OCI-LY3 (cell line): ENCODE results near the gene VGLL4.
"Not testable (repeated sequence)": the region's sequence is repeated elsewhere in the genome, so short reads cannot be mapped to it uniquely, and the experiment has no call there.

Experiments used
- H2AFZ ChIP-seq: fragments of 200-600, 300-600 bp; shearing (Covaris generic); 2 replicates; pipeline ENCODE4 v1.6.0; 2014; ENCODE audit warnings: antibody characterized with exemption, low read depth, low read length
- H3K27ac ChIP-seq: fragments of 200-600, 300-600 bp; sonication (generic); 2 replicates; pipeline ENCODE4 v1.5.1; 2014; ENCODE audit warnings: mild to moderate bottlenecking, low read length, moderate library complexity, mixed read lengths
- H3K27me3 ChIP-seq: fragments of 200-600, 300-600 bp; sonication (generic); 2 replicates; pipeline ENCODE4 v1.6.1; 2014; ENCODE audit warnings: low read depth, low read length, mixed read lengths
- H3K36me3 ChIP-seq: fragments of 200-600, 300-600 bp; sonication (generic); replicated peaks from 2 replicates; pipeline ENCODE3; 2014; ENCODE audit warnings: low read depth, low read length, mixed read lengths
- H3K4me1 ChIP-seq: fragments of 300-600, 200-600 bp; sonication (generic); 2 replicates; pipeline ENCODE4 v1.6.1; 2014; ENCODE audit warnings: low read length, mixed read lengths
- H3K4me2 ChIP-seq: fragments of 200-600, 300-600 bp; sonication (generic); 2 replicates; pipeline ENCODE4 v1.6.1; 2014; ENCODE audit warnings: low read length, mixed read lengths
- H3K4me3 ChIP-seq: fragments of 300-600, 200-600 bp; sonication (generic); 2 replicates; pipeline ENCODE4 v1.5.1; 2014; ENCODE audit warnings: antibody characterized with exemption, mild to moderate bottlenecking, low read length, moderate library complexity
- H3K79me2 ChIP-seq: fragments of 300-600, 200-600 bp; shearing (Covaris generic); 2 replicates; pipeline ENCODE4 v1.6.1; 2014; ENCODE audit warnings: mild to moderate bottlenecking, low read length, mixed read lengths
- H3K9ac ChIP-seq: fragments of 300-600, 200-600 bp; shearing (Covaris generic); 2 replicates; pipeline ENCODE4 v1.6.0; 2014; ENCODE audit warnings: mild to moderate bottlenecking, low read length, moderate library complexity
- H3K9me3 ChIP-seq: fragments of 200-600, 300-600 bp; shearing (Covaris generic); 2 replicates; pipeline ENCODE4 v1.6.1; 2014; ENCODE audit warnings: low read length, mixed read lengths; ENCODE audit not compliant: insufficient read depth
- H4K20me1 ChIP-seq: fragments of 200-600, 300-600 bp; sonication (generic); 2 replicates; pipeline ENCODE4 v1.6.1; 2016; ENCODE audit warnings: low read length, mixed read lengths; ENCODE audit not compliant: insufficient read depth
- CTCF ChIP-seq: fragments of 200-600, 300-600 bp; sonication (generic); IDR thresholded peaks from 2 replicates; pipeline ENCODE4 v1.5.1; 2014; ENCODE audit warnings: antibody characterized with exemption, low read length, low read depth
- EZH2phosphoT487 ChIP-seq: fragments of 200-600 bp; shearing (Covaris generic); IDR thresholded peaks from 2 replicates; pipeline ENCODE4 v1.6.1; 2018; ENCODE audit warnings: antibody characterized with exemption, mixed run types, low read depth

VGLL4 gene

GRCh38 chr3:11529281-11529680, 114.4 kb downstream of the VGLL4 start:
- no peaks in the 10 kb centered on the region for H3K36me3 ChIP-seq
- no peak overlapping the region for H3K4me2 ChIP-seq
- H3K4me3 ChIP-seq, result no peak overlapping the region
- H3K27me3 ChIP-seq, result no peaks in the 10 kb centered on the region
- no peaks in the 10 kb centered on the region for H4K20me1 ChIP-seq
- no peak overlapping the region for H3K9ac ChIP-seq
- H3K4me1 ChIP-seq, result no peaks in the 10 kb centered on the region
- no peak for TF ChIP-seq EZH2phosphoT487
- no peak overlapping the region for H2AFZ ChIP-seq
- H3K27ac ChIP-seq, result no peak overlapping the region
- H3K9me3 ChIP-seq, result no peaks in the 10 kb centered on the region
- H3K79me2 ChIP-seq, result no peaks in the 10 kb centered on the region

- not testable (repeated sequence) for H2AFZ ChIP-seq, H3K27me3 ChIP-seq, H3K9ac ChIP-seq, H3K36me3 ChIP-seq, H3K4me1 ChIP-seq, H3K4me3 ChIP-seq, H3K9me3 ChIP-seq, H3K27ac ChIP-seq, H4K20me1 ChIP-seq, H3K79me2 ChIP-seq, H3K4me2 ChIP-seq
Observed at GRCh38 chr3:11526121-11526520, 117.6 kb downstream of the VGLL4 start.

DNA sequence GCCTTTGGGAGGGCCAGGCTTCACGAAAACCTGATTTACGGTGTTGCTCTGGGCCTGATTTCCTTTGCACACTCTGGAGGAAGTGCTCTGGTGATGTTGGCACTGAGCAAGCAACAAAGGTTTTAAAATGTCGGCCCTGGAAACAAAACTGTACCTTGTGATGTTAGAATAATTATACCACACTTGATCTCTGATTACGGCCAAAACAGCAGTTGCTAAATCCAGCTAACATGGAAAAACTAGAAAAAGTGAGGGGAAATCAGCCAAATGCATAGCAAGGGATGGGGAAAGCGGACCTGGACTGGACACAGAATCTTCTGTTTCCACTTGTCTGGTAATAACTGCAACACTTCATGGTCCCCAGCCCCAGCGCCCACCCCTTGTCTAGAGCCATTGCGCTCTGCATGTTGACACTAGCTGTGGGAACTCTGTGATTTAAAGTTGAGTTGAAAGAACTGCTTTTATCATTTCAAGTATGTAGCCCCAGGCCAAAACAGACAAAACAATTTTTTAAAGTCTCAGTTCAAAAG, 120.1 kb downstream of the VGLL4 start:
- no peaks in the 10 kb centered on the region for H3K9me3 ChIP-seq
- no peak overlapping the region for H2AFZ ChIP-seq
- no peaks in the 10 kb centered on the region for H3K36me3 ChIP-seq
- TF ChIP-seq CTCF (no peak), EZH2phosphoT487 (no peak)
- H3K4me2 ChIP-seq, result no peak overlapping the region
- H3K79me2 ChIP-seq, result no peaks in the 10 kb centered on the region
- H3K27me3 ChIP-seq, result no peaks in the 10 kb centered on the region
- H4K20me1 ChIP-seq, result no peaks in the 10 kb centered on the region
- H3K4me1 ChIP-seq, result no peaks in the 10 kb centered on the region
- no peak overlapping the region for H3K4me3 ChIP-seq
- H3K9ac ChIP-seq, result no peak overlapping the region
- H3K27ac ChIP-seq, result no peak overlapping the region

DNA sequence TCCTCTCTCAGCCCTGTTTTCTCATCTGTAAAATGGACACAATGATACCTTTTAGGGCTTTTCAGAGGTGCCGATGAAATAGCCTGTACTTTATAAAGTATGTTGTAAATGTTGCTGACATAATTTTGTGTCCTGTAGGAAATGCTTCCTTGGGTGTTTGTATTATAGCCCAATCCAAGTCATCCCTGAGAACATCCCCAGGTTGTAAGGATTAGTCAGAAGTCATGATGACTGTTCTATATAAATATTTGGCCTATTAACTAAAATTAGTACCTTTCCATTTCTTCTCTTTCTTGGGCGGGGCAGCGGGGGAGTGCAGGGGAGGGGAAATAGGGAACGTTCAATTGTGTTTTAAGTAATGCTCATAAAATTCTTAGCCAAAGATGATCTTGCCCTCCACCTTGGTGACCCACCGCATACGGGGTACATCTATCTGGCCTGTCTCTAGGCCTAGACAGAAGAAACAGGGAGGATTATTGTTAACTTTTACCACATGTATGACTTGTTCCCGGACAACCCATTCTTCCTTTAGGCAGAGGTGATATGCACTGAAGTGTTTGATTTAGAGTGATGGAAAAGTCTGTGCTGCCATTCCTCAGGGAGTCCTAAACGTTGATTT, 120.7 kb downstream of the VGLL4 start:
- H4K20me1 ChIP-seq, result no peaks in the 10 kb centered on the region
- no peaks in the 10 kb centered on the region for H3K27me3 ChIP-seq
- H3K4me1 ChIP-seq, result no peaks in the 10 kb centered on the region
- H3K4me2 ChIP-seq, result no peak overlapping the region
- H3K4me3 ChIP-seq, result no peak overlapping the region
- no peaks in the 10 kb centered on the region for H3K79me2 ChIP-seq
- H3K9me3 ChIP-seq, result no peaks in the 10 kb centered on the region
- H2AFZ ChIP-seq, result no peak overlapping the region
- H3K36me3 ChIP-seq, result no peaks in the 10 kb centered on the region
- no peak for TF ChIP-seq EZH2phosphoT487
- TF ChIP-seq CTCF, result no peak
- no peak overlapping the region for H3K27ac ChIP-seq
- H3K9ac ChIP-seq, result no peak overlapping the region

- no peaks in the 10 kb centered on the region for H3K27me3 ChIP-seq
- no peaks in the 10 kb centered on the region for H3K4me1 ChIP-seq
- H3K36me3 ChIP-seq, result no peaks in the 10 kb centered on the region
- no peaks in the 10 kb centered on the region for H4K20me1 ChIP-seq
- TF ChIP-seq EZH2phosphoT487 (no peak), CTCF (no peak)
- no peak overlapping the region for H3K27ac ChIP-seq
- no peak overlapping the region for H3K4me2 ChIP-seq
- no peak overlapping the region for H2AFZ ChIP-seq
- no peak overlapping the region for H3K9ac ChIP-seq
- no peak overlapping the region for H3K4me3 ChIP-seq
- H3K79me2 ChIP-seq, result no peaks in the 10 kb centered on the region
- H3K9me3 ChIP-seq, result no peaks in the 10 kb centered on the region
Observed at GRCh38 chr3:11522398-11522715, 121.4 kb downstream of the VGLL4 start.
